Stimulated activated effector memory CD8-positive, alpha-beta T cell treated with anti-CD3 and anti-CD28 coated beads, Interleukin-12 subunit alpha, Interleukin-12 subunit beta, amount 100 ng/mL, for 72 hours (primary cell): ENCODE measurements around the gene VASH1.

Source experiments
- ATAC-seq: fragments of 150-1000 bp; cut with Tn5 transposase; 2 replicates; pipeline ENCODE4 v1.10.0; 2021
- DNase-seq, 2 donors: peaks; one replicate each; pipeline ENCODE4 v3.0.0; 2021 to 2022; ENCODE audit warnings: low spot score in 2 of 2
- H3K27ac Mint-ChIP-seq: one replicate; pipeline ENCODE4 v1.8.0; 2022; ENCODE audit warnings: mild to moderate bottlenecking, mixed read lengths
- H3K36me3 Mint-ChIP-seq: one replicate; pipeline ENCODE4 v1.8.0; 2022; ENCODE audit warnings: mild to moderate bottlenecking, mixed read lengths
- H3K4me1 Mint-ChIP-seq: one replicate; pipeline ENCODE4 v1.8.0; 2022; ENCODE audit warnings: mixed read lengths
- H3K4me3 Mint-ChIP-seq: one replicate; pipeline ENCODE4 v1.8.0; 2022; ENCODE audit warnings: mild to moderate bottlenecking, mixed read lengths
- H3K9me3 Mint-ChIP-seq: one replicate; pipeline ENCODE4 v1.8.0; 2022; ENCODE audit warnings: mixed read lengths

VASH1 gene

DNA sequence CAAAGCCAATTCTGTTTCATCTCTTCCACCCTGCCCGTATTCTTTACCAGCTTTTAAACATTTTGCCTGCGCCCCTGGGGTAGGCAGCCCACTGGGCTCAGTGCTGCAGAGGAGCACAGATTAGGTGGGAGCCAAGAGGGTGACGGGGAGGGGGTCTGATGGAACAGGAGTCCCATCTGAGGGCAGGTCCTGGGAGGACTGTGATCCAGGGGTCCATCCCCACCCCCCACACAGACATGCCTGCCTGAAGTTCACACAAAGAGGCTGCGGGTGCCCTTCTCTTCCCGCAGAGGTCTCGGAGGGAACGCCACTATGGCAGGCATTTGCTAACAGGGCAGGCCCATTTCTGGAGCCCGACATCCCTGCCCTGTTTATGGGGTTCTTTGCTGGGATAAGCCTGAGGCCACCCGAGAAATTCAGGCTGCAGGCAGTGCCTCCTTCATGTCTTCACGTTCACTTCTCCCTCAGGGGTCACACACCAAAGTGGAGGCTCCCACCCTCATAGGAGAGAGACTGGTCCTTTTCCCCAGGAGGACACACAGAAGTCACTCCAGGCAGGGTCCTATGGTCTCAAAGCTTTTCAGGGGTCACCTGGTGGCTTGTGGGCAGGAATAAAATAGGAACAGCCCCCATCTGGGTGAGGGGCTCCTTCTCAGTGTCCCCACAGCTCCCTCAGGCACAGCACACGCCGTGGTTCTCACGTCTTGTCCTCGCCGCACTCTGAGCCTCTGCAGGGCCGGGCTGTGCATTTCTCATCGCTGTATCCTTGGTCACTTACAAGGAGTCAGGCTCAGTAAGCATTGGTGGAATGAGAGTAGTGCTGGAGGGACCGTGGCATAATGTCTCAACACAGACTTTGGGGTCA lies 12.9 kb downstream of the VASH1 start:
- ATAC-seq (no peak), DNase-seq (no peak)
- Mint-ChIP-seq H3K36me3 (peaks cover 5% of the 10 kb centered on the region), H3K4me1 (peaks cover 16% of the 10 kb centered on the region), H3K27ac (no peak overlapping the region), H3K4me3 (no peak overlapping the region), H3K9me3 (no peaks in the 10 kb centered on the region)

DNA sequence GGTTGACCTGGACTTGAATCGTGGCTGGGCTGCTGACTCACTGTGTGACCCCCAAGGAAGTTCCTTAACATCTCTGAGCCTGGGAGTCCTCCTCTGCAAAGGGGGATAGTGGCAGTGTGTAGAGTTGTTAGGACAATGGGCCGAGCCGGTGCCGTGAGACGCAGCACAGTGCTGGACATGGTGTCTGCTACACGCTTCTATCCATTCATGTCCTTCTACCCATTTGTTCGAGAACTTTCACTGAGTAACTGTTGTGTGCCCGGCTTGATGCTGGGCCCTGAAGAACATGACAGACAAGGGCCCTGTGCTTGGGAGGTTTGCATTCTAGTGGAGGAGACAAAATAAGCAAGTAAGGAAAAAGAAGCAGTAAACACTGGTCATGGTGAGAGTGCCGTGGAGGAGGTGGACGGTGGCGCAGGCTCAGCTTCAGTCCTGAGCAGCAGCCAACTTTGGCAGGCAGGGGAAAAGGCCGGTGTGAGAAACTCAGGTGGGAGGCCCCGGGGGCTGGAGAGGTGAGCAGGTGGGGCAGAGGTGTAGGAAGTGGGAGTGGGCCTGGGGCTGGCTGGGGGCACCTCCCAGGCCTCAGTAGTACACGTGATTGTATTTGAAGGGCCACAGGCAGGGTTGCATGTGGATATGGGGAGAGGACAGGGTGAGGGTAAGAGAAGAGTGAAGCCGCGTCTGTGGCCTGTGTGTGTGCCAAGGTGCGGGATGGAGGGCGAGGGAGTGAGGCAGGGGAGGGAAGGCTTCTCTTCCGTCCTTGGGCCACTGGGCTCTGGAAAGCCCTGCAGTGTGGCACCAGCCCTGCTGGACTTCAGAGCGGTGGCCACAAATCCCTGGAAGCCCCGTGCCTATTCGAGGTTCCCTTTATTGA lies 13.8 kb downstream of the VASH1 start:
- H3K36me3 Mint-ChIP-seq = peaks cover 5% of the 10 kb centered on the region
- DNase-seq (no peak), ATAC-seq (no peak)
- H3K4me3 Mint-ChIP-seq = no peak overlapping the region
- H3K9me3 Mint-ChIP-seq = no peaks in the 10 kb centered on the region
- H3K4me1 Mint-ChIP-seq = peaks cover 16% of the 10 kb centered on the region
- peak overlapping the region; percentile 9 for H3K27ac Mint-ChIP-seq

DNA sequence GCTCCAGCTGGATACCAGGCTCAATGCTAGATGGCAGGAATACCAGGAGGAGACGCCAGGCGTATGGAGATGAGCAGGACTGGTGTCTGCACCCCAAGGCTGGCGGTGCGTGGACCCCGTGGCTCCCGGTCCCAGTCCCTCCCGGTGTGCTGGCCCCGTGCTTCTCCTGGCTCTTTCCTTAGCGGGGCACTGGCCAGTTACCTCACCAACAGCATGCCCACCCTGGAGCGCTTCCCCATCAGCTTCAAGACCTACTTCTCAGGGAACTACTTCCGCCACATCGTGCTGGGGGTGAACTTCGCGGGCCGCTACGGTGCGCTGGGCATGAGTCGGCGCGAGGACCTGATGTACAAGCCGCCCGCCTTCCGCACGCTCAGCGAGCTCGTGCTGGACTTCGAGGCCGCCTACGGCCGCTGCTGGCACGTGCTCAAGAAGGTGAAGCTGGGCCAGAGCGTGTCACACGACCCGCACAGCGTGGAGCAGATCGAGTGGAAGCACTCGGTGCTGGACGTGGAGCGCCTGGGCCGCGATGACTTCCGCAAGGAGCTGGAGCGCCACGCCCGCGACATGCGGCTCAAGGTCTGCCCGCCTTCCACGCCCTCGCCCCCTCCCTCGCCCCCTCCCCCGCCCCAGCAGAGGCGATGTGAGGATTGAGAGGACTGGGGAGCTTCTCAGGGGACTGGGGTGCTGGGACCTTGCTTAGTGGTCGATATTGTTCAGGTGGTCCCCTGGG lies 14.6 kb downstream of the VASH1 start:
- no peak for DNase-seq
- no peak for ATAC-seq
- Mint-ChIP-seq H3K36me3 (peaks cover 9% of the 10 kb centered on the region), H3K4me3 (no peak overlapping the region), H3K9me3 (no peaks in the 10 kb centered on the region), H3K4me1 (peaks cover 23% of the 10 kb centered on the region), H3K27ac (no peak overlapping the region)

DNA sequence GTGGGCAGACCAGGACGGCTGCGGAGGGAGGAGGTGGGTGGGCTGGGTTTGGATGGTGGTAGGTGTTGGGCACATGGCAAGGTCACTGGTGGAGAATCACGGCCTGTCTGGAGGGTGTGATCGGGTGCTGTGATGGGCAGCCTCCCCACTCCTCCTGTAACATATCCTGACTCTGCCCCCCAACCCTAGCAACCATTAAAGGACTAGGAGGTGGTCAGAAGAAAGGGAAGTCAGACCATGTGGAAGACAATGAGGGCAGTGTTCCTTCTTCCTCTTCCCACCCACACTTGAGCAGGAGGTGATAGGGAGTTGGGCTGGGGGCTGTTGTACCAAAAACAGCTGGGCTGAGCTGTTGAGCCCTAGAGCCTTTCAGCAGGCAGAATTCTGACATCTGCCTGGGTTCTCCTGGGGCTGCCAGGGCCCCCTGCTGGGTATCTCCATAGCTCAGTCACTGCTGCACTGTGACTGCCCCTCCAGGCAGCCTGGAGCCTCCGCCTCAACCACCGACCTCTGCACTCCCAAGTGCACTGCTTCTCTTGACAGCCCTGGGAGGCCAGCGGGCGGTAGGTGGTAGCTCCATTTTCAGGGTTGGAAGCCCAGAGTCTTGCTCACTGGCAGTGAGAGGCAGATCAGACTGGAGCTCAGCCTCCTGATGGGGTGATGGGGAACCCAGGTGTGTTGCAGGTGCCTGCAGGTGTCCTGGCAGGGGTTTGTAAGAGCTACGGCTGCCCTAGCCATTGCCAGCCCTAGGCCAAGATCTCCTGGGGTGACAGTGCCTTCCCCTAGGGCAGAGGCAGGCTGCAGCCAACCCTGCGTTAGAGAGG lies 15.4 kb downstream of the VASH1 start:
- H3K9me3 Mint-ChIP-seq = no peaks in the 10 kb centered on the region
- H3K27ac Mint-ChIP-seq = peak overlapping the region; percentile 43
- H3K4me3 Mint-ChIP-seq = no peak overlapping the region
- DNase-seq = no peak
- H3K4me1 Mint-ChIP-seq = peaks cover 23% of the 10 kb centered on the region
- peaks cover 11% of the 10 kb centered on the region for H3K36me3 Mint-ChIP-seq
- no peak for ATAC-seq

DNA sequence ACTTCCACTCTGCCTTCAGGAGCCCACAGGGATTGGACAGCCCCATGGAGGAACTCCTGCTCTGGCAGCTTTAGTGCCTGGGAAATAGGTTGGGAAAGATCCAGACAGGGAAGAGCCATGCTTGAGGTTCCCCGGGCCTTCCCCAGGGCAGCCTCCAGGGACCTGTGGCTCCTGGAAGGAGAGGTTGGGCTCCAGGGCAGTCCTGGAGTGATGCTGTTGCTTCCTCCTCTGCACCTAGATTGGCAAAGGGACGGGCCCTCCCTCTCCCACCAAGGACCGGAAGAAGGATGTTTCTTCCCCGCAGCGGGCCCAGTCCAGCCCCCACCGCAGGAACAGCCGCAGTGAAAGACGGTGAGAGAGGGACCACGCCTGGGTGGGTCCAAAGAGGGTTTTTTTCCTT lies 16.5 kb downstream of the VASH1 start:
- ATAC-seq = no peak
- Mint-ChIP-seq H3K4me1 (peaks cover 28% of the 10 kb centered on the region), H3K27ac (peak overlapping the region; percentile 43), H3K4me3 (no peak overlapping the region), H3K9me3 (no peaks in the 10 kb centered on the region), H3K36me3 (peaks cover 22% of the 10 kb centered on the region)
- DNase-seq = no peak

DNA sequence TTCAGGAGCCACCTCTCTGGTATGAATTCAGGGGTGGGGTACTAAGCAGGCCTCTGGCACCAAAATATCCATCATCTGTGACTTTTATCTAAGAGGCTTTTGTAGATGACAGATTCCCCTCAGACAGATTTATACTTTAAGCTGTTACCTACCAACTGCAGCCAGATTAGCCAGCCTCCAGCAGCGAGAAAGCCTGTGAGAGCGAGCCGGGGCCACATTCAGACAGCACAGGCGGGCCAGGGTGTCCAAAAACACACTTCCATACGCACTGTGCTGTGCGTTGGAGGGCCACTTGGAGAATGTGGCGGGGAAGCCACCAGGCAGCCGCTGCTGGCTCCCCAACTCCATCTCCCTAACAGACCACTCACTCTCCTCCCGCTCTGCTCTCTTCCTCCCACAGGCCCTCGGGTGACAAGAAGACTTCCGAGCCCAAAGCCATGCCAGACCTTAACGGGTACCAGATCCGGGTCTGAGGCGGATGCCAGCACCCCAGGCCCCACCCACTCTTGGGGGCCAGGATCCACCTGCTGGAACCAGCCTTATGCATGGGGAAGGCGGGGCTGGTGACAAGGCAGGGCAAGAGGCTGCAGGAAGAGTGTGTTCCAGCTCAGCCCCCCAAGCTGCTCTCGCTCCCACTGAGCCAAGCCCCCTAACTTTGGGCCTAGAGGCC lies 17.4 kb downstream of the VASH1 start:
- no peak overlapping the region for H3K4me3 Mint-ChIP-seq
- H3K27ac Mint-ChIP-seq = no peak overlapping the region
- peaks cover 34% of the 10 kb centered on the region for H3K4me1 Mint-ChIP-seq
- DNase-seq (no peak), ATAC-seq (no peak)
- no peaks in the 10 kb centered on the region for H3K9me3 Mint-ChIP-seq
- H3K36me3 Mint-ChIP-seq = peaks cover 24% of the 10 kb centered on the region

DNA sequence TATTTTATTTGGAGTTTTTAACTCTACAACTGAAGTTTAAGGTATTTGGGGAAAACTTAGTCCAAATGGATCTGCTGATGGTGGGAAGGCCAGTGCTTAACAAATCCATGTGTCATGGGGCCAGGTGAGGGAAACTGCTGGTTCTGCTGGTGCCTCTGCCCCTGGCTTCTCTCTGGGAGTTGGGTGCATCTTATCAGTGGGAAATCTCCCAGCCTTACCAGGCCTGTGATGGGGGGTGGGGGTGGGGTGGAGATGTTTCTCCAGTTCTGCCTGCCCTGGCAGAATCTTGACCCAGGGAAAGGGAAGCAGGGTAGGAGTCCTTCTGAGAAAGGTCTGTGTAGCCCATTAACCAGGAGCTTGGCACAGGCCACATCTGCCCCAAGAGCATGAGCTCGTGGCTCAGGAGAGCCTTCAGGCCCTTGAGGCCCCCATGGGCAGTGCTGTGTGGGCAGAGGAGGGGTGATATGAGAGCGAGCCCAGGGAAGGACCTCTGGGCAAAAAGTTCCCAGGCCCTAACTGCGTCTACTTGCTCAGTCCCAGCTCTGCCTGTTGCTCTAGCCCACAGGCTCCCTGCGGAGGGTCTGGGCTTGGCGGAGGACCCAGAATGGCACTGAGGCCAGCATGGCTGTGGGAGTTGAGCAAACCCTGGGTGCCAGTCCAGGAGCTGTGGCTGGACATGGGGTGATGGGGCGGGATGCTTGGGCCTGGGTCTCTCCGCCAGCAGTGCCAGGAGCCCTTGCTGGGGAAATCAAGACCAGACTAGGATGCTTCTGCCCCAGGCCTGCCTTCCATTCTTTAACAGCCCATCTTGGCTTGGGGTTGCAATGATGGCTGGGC lies 18.2 kb downstream of the VASH1 start:
- H3K4me1 Mint-ChIP-seq = peaks cover 35% of the 10 kb centered on the region

DNA sequence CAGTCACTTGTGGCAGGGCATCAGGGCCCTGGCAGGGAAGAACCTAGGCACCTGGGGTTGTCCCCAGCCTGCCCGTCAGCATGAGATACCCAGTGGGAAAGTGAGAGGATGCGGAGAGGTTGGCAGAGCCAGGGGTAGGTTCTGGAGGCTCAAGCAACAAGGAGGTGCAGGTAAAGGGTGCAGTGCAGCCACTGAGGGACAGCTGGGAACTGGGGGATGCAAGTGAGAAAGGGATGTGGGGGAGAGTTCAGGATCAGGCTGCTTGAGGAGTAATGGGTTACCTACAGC lies 18.7 kb downstream of the VASH1 start:
- Mint-ChIP-seq H3K36me3 (peaks cover 29% of the 10 kb centered on the region), H3K4me3 (no peak overlapping the region), H3K27ac (peak overlapping the region; percentile 78), H3K4me1 (peaks cover 36% of the 10 kb centered on the region), H3K9me3 (no peaks in the 10 kb centered on the region)
- ATAC-seq = no peak
- DNase-seq = no peak

More for the DNA sequence above, 18.2 kb downstream of the VASH1 start:
- ATAC-seq = no peak
- H3K9me3 Mint-ChIP-seq = no peaks in the 10 kb centered on the region
- peak overlapping the region; percentile 78 for H3K27ac Mint-ChIP-seq
- no peak overlapping the region for H3K4me3 Mint-ChIP-seq
- H3K36me3 Mint-ChIP-seq = peaks cover 28% of the 10 kb centered on the region
- DNase-seq = no peak

DNA sequence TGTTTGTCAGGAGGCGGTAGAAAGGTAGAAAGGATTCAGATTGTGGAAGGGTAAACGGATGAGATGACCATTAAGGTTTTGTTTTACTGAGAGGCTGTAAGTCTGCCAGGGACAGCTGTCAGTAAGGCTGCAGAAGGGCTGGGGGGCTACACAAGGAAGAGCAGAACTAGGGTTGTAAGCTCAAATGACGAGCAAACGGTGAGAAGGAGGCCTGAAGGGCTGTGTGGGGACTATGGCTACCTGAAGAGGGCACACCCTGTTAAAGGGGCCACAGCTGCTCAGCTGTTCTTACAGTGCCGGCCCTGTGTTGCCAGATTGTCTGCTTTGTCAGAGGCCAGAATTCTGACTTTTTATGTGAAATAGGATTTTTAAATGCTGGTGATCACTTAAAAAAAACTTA lies 19.1 kb downstream of the VASH1 start:
- H3K36me3 Mint-ChIP-seq = peaks cover 31% of the 10 kb centered on the region
- peaks cover 35% of the 10 kb centered on the region for H3K4me1 Mint-ChIP-seq
- ATAC-seq (no peak), DNase-seq (no peak)
- peak overlapping the region; percentile 78 for H3K27ac Mint-ChIP-seq
- H3K9me3 Mint-ChIP-seq = no peaks in the 10 kb centered on the region
- no peak overlapping the region for H3K4me3 Mint-ChIP-seq

DNA sequence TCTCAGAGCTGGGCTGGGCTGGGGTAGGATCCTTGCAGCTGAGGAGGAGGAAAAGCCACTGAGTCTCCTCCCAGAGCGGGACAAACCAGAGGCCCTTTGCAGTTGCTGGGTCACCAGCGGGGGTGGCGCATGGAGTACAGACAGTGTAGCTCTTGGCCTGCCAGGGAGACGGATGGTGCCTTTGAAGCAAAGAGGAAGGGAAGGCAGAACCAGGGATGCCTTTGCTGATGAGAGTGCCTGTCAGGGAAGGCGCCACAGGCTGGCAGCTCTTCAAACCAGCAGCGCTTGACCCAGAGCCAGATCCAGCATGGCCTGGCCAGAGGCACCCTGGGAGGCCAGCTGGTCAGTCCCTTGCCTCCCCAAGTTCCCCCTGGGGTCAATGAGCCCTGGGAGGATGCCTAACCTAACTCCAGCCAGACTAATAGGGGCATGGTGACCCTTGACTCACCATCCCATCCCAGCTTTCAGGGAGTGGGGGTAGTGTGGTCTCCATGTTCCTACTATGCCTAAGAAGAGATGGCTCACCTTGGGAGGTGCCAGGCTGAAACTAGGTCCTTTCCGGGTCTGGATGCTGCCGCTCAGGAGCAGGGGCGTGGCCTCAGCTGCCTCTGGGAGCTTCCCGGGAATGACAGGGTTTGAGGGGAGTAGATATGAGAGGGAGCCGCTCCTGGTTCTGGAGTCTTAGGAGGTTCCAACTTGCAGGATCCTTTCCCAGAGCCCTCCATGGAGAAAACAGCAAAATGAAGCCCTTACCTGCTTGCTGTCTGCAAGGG lies 19.8 kb downstream of the VASH1 start:
- Mint-ChIP-seq H3K36me3 (peaks cover 34% of the 10 kb centered on the region), H3K9me3 (no peaks in the 10 kb centered on the region), H3K27ac (peak overlapping the region; percentile 78), H3K4me3 (no peak overlapping the region), H3K4me1 (peaks cover 35% of the 10 kb centered on the region)
- no peak for DNase-seq
- ATAC-seq = no peak

DNA sequence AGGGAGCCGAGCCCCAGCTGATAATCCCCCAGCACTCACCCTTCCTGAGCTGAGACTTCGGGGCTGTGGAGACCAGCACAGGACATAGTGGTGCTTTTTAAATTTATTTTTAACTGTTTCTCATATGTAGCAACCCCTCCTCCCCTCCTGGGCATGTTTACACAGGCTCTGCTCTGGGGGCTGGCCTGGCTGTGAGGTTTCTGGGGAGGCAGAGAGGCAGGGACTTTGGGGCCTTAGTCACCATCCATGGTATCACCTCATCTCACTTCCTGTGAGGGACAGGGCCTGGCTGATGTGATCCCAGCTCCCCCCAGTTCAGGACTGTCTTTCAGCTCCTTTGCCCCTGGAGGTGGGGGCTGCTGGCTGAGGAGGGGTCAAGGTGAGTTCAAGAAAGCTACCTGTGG lies 20.4 kb downstream of the VASH1 start:
- no peak overlapping the region for H3K4me3 Mint-ChIP-seq
- H3K36me3 Mint-ChIP-seq = peaks cover 39% of the 10 kb centered on the region
- H3K9me3 Mint-ChIP-seq = no peaks in the 10 kb centered on the region
- DNase-seq = no peak
- peak overlapping the region; percentile 83 for H3K27ac Mint-ChIP-seq
- ATAC-seq = peak; percentile 58
- H3K4me1 Mint-ChIP-seq = peaks cover 35% of the 10 kb centered on the region

DNA sequence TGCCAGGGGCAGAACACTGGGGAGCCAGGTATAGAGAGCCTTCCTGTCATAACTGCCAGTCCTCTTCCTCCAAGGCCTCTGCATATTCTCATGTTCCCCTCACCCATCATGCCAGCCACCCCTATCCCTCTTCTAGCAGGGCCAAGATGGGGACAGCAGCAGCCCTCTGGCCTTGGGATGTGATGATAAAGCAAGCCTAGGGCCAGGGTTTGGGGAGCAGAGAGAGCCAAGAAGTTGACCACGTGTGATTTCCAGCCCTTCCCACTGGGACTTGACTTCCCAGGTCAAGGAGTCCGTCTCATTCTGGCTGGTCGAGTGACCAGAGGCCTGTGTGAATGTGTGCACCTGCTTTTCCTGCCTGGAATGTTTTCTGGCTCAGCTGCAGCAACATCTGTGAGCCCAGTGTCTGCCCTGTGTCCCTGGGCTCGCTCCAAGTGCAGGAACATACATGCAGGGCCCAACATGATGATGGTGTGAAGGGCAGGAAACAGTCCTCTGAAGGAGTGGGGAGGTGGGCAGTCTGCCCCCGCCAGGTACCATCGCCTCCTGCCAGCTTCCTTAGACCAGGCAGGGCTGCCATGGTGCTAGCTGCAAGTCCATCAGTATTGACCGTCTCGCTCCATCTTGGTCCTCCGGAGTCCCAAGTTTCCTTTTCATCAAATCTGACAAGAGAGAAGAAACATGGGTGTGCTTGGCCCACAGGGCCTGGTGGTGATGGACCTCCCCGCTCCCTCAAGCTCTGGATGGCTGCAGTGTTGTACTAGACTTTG lies 21.0 kb downstream of the VASH1 start:
- Mint-ChIP-seq H3K27ac (peak overlapping the region; percentile 83), H3K9me3 (no peaks in the 10 kb centered on the region), H3K36me3 (peaks cover 44% of the 10 kb centered on the region), H3K4me1 (peaks cover 35% of the 10 kb centered on the region), H3K4me3 (peak overlapping the region; percentile 26)
- DNase-seq (no peak), ATAC-seq (no peak)
